Fibroblast of pulmonary artery (primary cell): ENCODE results near the gene NETO1.

ENCODE experiments used
- DNase-seq: peaks from one replicate; pipeline ENCODE4 v3.0.0-alpha.2; 2010; ENCODE audit warnings: low read depth
- H3K4me3 ChIP-seq: replicated peaks from 2 replicates; pipeline ENCODE4 v1.5.1; 2011; ENCODE audit warnings: low read depth, mild to moderate bottlenecking, control low read depth, low read length, moderate library complexity
- CTCF ChIP-seq: IDR thresholded peaks from 2 replicates; pipeline ENCODE4 v1.5.1; 2011; ENCODE audit warnings: mild to moderate bottlenecking, control low read depth, low read length, inconsistent platforms; ENCODE audit errors: missing control alignments

The NETO1 gene

GRCh38 chr18:72846736-72847533 is 20.9 kb downstream of the NETO1 start:
- no peak overlapping the region for H3K4me3 ChIP-seq
- no peak for DNase-seq
- TF ChIP-seq CTCF, result no peak

GRCh38 chr18:72843743-72844142 is 24.0 kb downstream of the NETO1 start:
- no peak for DNase-seq
- H3K4me3 ChIP-seq, result no peak overlapping the region
- no peak for TF ChIP-seq CTCF

- TF ChIP-seq CTCF, result no peak
- H3K4me3 ChIP-seq, result no peak overlapping the region
- DNase-seq, result no peak
Observed at GRCh38 chr18:72840109-72840508, 27.7 kb downstream of the NETO1 start.

GRCh38 chr18:72834731-72835130 is 33.1 kb downstream of the NETO1 start:
- no peak overlapping the region for H3K4me3 ChIP-seq
- TF ChIP-seq CTCF, result no peak
- DNase-seq, result no peak

GRCh38 chr18:72833471-72833870 is 34.3 kb downstream of the NETO1 start:
- no peak overlapping the region for H3K4me3 ChIP-seq
- no peak for TF ChIP-seq CTCF

GRCh38 chr18:72830109-72830508 is 37.7 kb downstream of the NETO1 start:
- no peak for TF ChIP-seq CTCF
- no peak overlapping the region for H3K4me3 ChIP-seq
- DNase-seq, result peak; percentile 1

More at GRCh38 chr18:72833471-72833870, 34.3 kb downstream of the NETO1 start:
- no peak for DNase-seq

- TF ChIP-seq CTCF, result no peak
- no peak for DNase-seq
- no peak overlapping the region for H3K4me3 ChIP-seq
Observed at GRCh38 chr18:72828601-72829000, 39.2 kb downstream of the NETO1 start.
